Activated CD4-positive, alpha-beta T cell treated with anti-CD3 and anti-CD28 coated beads, Interleukin-2, Interleukin-6, amounts not matched to agents 100 ng/mL and 50 ng/mL, durations not matched to agents 16 hours and 8 hours (primary cell): ENCODE data around the gene CDKN1C.

Source experiments
- DNase-seq: peaks from one replicate; pipeline ENCODE4 v3.0.0-alpha.2; 2020

The CDKN1C gene

DNA sequence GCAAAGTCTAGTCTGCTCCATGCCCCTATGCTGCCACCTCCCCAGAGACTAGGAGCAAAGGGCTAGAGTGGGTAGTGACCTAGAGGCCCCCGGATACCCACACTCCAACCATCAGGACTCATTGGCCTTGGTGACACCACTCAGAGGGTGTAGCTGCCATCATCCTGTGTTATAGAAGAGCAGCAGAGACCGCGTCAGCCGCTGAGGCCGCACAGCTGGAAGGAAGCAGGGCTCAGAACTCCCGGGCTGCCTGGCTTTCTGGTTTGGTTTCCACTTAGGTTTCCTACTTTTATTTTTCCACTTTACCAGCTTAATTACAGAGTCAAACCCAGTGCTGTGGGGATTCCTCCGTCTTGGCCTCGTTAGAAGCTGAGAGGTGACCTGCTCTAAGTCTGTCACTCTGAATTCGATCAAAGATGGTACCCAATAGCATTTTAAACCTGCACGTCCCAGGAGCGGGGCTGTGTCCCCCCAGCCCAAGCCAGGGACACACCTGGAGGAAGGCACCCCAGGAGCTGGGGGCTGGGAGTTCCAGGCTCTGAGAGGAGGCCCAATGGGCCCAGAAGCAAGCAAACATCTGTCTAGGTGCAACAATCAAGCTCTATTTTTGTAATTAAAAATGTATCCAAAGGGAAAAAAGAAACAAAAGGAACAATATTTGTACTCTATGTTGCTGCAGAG is 2.1 kb upstream of the CDKN1C start:
- no peak for DNase-seq

- DNase-seq, result no peak
Measured at GRCh38 chr11:2886936-2887335, 1.4 kb upstream of the CDKN1C start.

DNA sequence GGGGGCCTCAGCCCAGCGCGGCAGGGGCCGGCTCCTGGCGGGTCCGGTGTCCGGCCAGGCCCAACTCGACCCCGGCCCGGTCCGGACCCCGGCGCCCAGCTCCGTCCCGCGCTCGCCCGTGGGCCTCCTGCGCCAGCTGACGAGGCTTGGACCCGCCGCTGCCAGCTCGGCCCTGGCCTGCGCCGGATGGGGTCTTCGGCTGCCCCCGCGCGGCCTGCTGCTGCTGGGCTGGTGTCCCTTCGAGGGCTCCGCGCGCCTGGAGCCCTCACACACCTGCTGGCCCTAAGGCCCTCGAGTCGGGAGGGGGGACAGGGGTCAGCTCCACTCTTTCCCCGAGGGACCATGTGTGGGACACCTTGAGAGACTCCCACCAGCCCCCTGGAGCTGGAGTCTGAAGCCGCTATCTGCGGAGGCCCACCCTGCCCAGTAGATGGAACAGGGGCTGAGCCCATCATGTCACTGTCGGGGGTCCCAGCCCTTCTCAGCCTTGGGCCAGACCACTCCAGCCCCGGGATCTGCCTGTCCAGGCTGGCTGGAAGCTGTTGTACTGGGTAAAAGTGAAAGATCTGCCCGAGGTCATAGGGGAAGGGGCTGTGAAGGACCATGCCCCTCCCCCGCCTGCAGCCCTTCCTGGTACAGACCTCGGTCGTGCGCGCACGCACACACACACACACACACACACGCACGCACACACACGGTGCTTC is 768 bp upstream of the CDKN1C start:
- no peak for DNase-seq

DNA sequence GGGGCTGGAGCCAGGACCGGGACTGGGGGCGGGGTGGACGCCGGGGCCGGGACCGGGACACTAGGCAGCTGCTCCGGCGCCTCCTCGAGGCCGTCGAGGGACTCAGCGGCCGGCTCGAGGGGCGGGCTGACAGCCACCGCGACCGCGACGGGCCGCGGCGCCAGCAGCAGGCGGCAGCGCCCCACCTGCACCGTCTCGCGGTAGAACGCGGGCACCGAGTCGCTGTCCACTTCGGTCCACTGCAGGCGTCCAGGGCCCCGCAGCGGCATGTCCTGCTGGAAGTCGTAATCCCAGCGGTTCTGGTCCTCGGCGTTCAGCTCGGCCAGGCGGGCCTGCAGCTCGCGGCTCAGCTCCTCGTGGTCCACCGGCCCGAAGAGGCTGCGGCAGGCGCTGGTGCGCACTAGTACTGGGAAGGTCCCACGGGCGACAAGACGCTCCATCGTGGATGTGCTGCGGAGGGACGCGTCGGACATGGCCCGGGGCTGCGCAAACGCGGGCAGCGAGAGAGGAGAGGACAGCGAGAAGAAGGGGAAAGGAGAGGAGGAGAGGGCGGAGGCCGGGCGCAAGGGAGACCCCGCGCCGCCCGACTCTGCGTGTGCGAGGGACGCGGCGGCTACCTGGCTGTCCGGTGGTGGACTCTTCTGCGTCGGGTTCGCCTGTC is 428 bp downstream of the CDKN1C start:
- no peak for DNase-seq

DNA sequence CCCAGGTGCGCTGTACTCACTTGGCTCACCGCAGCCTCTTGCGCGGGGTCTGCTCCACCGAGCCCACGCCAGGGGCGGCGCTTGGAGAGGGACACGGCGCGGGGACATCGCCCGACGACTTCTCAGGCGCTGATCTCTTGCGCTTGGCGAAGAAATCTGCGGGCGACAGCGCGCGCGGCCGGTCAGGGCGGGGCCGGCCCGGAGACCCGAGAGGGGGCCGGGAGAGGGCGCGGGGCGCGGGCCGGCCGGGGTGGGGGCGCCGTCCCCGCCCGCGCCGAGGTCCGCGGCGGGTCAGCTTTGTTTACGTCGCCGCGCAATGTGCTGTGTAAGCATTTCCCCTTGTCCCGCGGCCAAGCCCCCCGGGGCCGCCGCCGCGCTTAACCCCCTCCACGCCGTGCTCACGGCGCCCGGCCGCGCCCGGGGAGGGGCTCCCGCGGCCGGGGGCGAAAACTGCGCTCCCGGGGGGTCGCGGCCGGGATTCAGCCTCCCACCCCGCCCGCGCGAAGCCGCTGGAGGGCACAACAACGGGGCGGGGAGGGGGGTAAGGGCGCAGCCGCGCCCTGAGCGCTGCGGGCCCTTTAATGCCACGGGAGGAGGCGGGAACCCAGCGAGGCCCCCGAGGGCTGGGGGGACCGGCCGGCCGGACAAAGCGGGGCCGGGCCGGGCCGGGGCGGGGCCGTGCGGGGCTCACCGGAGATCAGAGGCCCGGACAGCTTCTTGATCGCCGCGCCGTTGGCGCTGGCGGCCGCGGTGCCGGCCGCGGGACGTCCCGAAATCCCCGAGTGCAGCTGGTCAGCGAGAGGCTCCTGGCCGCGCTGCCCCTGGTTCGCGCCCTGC is 1.4 kb downstream of the CDKN1C start:
- DNase-seq, result no peak

DNA sequence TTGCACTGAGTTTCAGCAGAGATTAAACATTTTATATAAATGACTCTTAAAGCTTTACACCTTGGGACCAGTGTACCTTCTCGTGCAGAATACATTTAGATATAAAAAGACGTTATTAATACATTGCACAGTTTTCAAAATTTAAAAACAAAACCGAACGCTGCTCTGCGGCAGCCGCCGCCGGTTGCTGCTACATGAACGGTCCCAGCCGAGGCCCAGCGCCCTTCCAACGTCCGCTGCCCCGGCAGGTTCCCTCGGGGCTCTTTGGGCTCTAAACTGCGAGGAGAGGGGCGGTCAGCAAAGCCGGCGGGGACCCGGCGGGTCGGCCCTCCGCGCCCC is 2.0 kb downstream of the CDKN1C start:
- DNase-seq, result no peak

DNA sequence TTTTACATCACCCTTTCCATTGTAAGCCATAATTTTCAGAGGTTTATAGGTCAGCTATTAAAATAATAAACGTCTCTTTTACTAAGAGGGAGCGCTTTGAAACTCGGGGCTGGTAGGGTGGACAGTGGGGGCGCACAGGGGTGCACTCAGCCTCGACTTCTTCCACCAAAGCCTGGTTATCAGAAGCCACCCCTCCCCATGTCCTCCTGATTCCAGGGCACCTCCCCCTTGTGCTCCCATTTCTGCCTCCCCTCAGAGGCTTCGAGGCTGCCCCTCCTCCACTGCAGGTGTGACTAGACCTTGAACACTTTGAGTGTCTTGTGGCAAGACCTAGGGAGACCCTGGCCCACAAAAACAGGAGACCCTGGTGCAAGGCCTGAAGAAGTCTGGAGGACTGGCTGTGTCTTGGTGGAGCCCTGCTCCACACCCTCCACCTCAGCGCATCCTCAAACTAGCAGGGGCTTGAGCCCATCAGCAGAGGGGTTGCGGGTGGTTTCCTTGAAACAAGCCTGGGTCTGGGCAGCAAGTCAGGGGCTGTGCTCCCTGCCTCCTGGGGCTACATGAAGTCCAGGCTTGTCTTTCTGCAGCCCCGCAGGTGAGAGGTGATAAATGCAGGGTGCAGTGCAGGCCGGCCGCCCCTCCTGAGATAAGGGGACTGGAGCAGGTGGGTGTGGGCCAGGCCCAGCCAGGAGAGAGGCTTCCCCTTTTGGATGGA is 3.0 kb downstream of the CDKN1C start:
- DNase-seq, result no peak

DNA sequence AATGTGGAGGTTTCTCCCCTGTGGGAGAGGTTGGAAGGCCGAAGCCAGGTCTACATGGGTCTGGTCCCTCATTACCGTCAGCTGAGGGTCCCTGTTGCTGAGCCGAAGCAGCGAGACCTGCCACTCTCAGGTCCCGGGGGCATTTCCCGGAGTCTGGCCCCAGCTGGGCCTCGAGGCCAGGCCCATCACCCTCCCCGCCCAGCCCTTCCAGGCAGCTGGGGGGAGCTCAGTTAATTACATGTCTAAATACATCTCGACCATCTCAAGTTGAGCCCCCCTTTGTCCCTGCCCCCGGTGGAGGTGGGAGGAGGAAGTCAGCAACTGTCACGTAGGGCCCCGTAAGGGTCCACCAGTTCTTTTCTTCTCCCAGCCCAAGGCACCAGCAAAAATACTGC is 3.6 kb downstream of the CDKN1C start:
- no peak for DNase-seq

GRCh38 chr11:2881076-2881980 is 4.2 kb downstream of the CDKN1C start:
- DNase-seq, result no peak

DNA sequence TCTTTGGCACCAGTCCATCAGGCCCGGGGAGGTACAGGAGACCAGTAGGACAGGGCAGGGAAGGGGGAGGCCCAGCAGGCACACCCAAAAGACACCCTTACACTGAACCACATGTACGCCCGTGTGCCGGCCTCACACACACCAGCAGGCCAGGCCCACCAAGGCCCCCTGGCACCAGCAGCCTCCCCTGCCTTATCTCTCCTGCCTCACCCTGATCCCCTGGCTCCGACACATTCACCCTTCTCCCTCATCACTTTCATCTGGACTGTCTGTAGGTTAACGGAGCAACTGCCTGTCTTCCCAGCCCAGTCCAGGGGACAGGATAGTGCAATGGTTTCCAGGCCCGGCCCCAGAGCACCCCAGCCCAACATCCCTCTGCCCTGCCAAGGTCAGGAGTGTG is 4.9 kb downstream of the CDKN1C start:
- no peak for DNase-seq

DNA sequence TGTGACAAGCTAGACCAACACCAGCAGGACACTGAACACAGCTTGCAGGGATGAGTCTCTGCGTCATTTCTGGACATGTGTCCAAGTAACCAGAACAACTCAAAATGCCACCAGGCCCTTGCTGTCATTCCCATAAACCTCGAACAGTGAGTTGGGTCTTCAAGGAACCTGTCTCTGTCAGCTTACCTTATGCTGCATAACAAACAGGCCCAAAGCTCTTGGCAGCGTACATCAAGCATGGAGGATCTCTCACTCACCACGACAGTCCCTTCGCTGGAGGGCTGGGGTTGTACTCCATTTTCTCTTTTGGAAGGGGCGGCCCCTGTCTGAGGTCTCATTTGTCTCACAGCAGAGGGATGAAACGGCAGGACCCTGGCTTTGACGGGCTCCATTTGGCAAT is 6.8 kb downstream of the CDKN1C start:
- no peak for DNase-seq

DNA sequence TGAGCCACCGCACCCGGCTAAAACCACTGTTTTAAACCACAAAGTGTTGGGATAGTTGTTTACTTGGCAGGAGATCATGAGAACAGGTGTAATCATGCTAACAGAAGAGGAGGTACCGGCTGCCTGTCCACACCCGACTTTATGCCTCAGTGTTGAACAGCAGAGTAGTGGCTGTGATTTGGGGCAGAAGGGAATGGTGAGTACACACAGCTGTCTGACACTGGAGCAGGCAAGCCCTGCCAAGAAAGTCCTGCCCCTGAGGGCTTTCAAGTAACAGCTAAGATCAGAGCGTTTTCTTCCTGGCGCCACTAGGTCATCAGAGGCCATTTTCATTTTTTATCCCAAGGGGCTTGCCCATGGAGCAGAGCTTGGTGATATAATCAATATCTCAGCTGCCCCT is 8.1 kb downstream of the CDKN1C start:
- no peak for DNase-seq

GRCh38 chr11:2874963-2875362 is 10.6 kb downstream of the CDKN1C start:
- no peak for DNase-seq

GRCh38 chr11:2870969-2871680 is 14.4 kb downstream of the CDKN1C start:
- no peak for DNase-seq

- DNase-seq, result no peak
Measured at GRCh38 chr11:2870460-2870859, 15.1 kb downstream of the CDKN1C start.

DNA sequence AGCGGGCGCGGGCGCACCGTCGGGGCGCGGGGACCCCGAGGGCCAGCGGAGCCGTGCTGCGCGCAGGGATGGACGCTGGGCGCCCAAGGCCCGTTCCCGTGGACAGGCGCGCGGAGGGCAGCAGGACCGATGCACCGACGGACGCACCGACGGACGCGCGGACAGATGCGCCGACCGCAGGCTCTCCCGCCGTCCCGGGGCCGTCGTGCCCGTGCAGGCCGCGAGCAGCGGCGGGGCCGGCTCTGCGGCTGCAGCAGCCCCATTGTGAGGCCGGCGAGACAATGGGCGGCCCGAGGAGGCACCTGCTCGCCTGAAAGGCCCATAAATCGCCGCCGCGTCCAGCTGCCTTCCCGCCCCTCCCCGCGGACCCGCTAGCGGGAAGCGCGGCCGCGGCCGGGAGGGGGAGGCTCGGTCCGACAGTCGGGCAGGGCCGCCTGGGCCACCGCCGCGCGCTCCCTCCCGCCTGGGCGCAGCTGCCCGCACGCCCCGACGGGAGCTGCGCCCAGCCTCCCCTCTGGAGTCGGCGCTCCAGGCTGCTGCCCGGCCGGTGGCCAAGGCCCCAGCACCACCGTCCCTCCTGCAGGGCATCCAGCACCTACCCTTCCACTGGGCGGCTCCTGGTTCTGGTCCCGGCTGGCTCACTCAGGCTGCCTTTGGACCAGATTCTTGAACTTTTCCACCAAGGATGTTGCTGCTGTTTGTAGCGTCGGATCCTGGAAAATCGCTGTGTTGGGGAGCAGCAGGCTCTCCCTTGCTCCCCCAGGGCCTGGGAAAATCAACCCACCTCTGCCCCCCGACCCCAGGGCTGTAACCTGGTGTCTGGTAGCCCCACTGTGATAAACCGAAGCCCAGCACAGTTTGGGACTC is 15.8 kb downstream of the CDKN1C start:
- DNase-seq, result no peak

- DNase-seq, result no peak
Measured at GRCh38 chr11:2869134-2869526, 16.4 kb downstream of the CDKN1C start.

GRCh38 chr11:2868506-2869133 is 17.0 kb downstream of the CDKN1C start:
- DNase-seq, result no peak

GRCh38 chr11:2867722-2868505 is 17.7 kb downstream of the CDKN1C start:
- no peak for DNase-seq
